Measurements from ENCODE around the gene GGN.
A peak's percentile ranks its signal among the peaks of the same experiment; 100 is the strongest.

GGN gene

GRCh38 chr19:38389101-38389925, 1.5 kb upstream of the GGN start:
- no peak for DNase-seq (ENCODE audit: low read depth in 1 of 2, low spot score in 1 of 2)
- TF ChIP-seq SPI1 (IDR thresholded peaks at IDR 0.05; ENCODE audit: borderline replicate concordance, low read depth): no peak
- TF ChIP-seq CTCF (IDR thresholded peaks at IDR 0.05; ENCODE audit: insufficient read depth, low read length): no peak
- no peak for TF ChIP-seq GABPA (IDR thresholded peaks at IDR 0.05; ENCODE audit: low read depth)
- TF ChIP-seq REST (IDR thresholded peaks at IDR 0.05; ENCODE audit: insufficient replicate concordance, low read depth): no peak
- no peak for TF ChIP-seq POLR2AphosphoS5 (IDR thresholded peaks at IDR 0.05; ENCODE audit: low read depth)
- Histone ChIP-seq H3K4me3 (replicated peaks; ENCODE audit: insufficient read depth, low read length) (no peak overlapping the region), H3K27ac (replicated peaks) (no peak overlapping the region), H3K27me3 (ENCODE audit: insufficient read depth, poor library complexity, severe bottlenecking) (peaks cover 26% of the 10 kb centered on the region)

- DNase-seq (ENCODE audit: low read depth in 1 of 2, low spot score in 1 of 2): no peak
- peaks cover 19% of the 10 kb centered on the region for H3K27me3 ChIP-seq (ENCODE audit: insufficient read depth, poor library complexity, severe bottlenecking)
- TF ChIP-seq CTCF (IDR thresholded peaks at IDR 0.05; ENCODE audit: insufficient read depth, low read length): no peak
- TF ChIP-seq REST (IDR thresholded peaks at IDR 0.05; ENCODE audit: insufficient replicate concordance, low read depth): no peak
- TF ChIP-seq SPI1 (IDR thresholded peaks at IDR 0.05; ENCODE audit: borderline replicate concordance, low read depth): no peak
- no peak for TF ChIP-seq GABPA (IDR thresholded peaks at IDR 0.05; ENCODE audit: low read depth)
- no peak for TF ChIP-seq POLR2AphosphoS5 (IDR thresholded peaks at IDR 0.05; ENCODE audit: low read depth)
- peak within 1 kb of the TSS; percentile 25 for H3K4me3 ChIP-seq (replicated peaks; ENCODE audit: insufficient read depth, low read length)
- no peak within 1 kb of the TSS for H3K27ac ChIP-seq (replicated peaks)
These were observed 691 bp upstream of the GGN start, which contains the start of gene SPRED3 for GRCh38 chr19:38388349-38389100. SPRED3 (plus strand) TSS chr19:38388697; CDS start chr19:38390303, 1,606 bp downstream.

- no peak overlapping the region for H3K27ac ChIP-seq (replicated peaks)
- peak overlapping the region; percentile 25 for H3K4me3 ChIP-seq (replicated peaks; ENCODE audit: insufficient read depth, low read length)
- peaks cover 18% of the 10 kb centered on the region for H3K27me3 ChIP-seq (ENCODE audit: insufficient read depth, poor library complexity, severe bottlenecking)
- DNase-seq (ENCODE audit: low read depth in 1 of 2, low spot score in 1 of 2): peak in 1 of 2 experiments; percentile 34
- TF ChIP-seq POLR2AphosphoS5 (IDR thresholded peaks at IDR 0.05; ENCODE audit: low read depth) (no peak), REST (IDR thresholded peaks at IDR 0.05; ENCODE audit: insufficient replicate concordance, low read depth) (no peak), SPI1 (IDR thresholded peaks at IDR 0.05; ENCODE audit: borderline replicate concordance, low read depth) (no peak), CTCF (IDR thresholded peaks at IDR 0.05; ENCODE audit: insufficient read depth, low read length) (no peak), GABPA (IDR thresholded peaks at IDR 0.05; ENCODE audit: low read depth) (no peak)
These were observed 774 bp downstream of the GGN start for GRCh38 chr19:38386971-38387549.
